SU-DHL-6 (cell line): Measurements from ENCODE around the gene ELAVL2.

ENCODE experiments used
- EZH2phosphoT487 ChIP-seq: fragments of 200-600 bp; sonication (generic), shearing (Covaris generic); conservative IDR thresholded peaks from 2 replicates; pipeline ENCODE4 v1.6.1; 2018; ENCODE audit warnings: mild to moderate bottlenecking, antibody characterized with exemption, low read length, moderate library complexity, mixed read lengths
- TF ChIP-seq, protein P1 (sequence below): fragments of 200-600 bp; sonication (generic); IDR thresholded peaks from one replicate; pipeline ENCODE4 v1.5.1; 2017; ENCODE audit warnings: antibody characterized with exemption, mild to moderate bottlenecking, low read length, moderate library complexity; ENCODE audit not compliant: insufficient read depth, poor library complexity, severe bottlenecking

DNA sequence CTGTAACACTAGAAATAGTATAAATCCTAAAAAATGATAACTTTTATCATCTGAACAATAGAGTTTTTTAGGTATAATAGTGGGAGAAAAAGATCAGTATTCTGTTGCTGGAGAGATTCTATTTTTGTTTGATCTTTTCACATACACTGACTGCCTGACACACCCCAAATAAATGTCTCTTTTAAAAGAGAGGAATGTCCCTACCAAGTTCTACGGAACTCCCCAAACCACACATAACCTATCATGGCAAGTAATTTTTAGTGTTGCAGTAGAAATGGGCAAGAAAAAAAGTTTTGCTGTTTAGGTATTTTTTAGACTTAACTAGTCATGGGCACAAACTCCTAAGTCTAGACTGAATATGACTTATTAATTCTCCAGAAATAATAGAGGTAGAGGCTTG is 139.1 kb downstream of the ELAVL2 start:
- TF ChIP-seq, protein P1, sequence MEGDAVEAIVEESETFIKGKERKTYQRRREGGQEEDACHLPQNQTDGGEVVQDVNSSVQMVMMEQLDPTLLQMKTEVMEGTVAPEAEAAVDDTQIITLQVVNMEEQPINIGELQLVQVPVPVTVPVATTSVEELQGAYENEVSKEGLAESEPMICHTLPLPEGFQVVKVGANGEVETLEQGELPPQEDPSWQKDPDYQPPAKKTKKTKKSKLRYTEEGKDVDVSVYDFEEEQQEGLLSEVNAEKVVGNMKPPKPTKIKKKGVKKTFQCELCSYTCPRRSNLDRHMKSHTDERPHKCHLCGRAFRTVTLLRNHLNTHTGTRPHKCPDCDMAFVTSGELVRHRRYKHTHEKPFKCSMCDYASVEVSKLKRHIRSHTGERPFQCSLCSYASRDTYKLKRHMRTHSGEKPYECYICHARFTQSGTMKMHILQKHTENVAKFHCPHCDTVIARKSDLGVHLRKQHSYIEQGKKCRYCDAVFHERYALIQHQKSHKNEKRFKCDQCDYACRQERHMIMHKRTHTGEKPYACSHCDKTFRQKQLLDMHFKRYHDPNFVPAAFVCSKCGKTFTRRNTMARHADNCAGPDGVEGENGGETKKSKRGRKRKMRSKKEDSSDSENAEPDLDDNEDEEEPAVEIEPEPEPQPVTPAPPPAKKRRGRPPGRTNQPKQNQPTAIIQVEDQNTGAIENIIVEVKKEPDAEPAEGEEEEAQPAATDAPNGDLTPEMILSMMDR, result no peak
- TF ChIP-seq EZH2phosphoT487, result no peak
